Measurements from ENCODE around the gene RAPGEF6. TPM values are rescaled to one million over a fixed set of nuclear protein-coding genes. Genes with fewer than 3 reads are reported as not detected.
"Not testable (repeated sequence)": the region's sequence is repeated elsewhere in the genome, so short reads cannot be mapped to it uniquely, and the experiment has no call there.

The RAPGEF6 gene
- total and polyA plus RNA-seq, 2 donors, result 11.3 to 21.4 TPM

DNA sequence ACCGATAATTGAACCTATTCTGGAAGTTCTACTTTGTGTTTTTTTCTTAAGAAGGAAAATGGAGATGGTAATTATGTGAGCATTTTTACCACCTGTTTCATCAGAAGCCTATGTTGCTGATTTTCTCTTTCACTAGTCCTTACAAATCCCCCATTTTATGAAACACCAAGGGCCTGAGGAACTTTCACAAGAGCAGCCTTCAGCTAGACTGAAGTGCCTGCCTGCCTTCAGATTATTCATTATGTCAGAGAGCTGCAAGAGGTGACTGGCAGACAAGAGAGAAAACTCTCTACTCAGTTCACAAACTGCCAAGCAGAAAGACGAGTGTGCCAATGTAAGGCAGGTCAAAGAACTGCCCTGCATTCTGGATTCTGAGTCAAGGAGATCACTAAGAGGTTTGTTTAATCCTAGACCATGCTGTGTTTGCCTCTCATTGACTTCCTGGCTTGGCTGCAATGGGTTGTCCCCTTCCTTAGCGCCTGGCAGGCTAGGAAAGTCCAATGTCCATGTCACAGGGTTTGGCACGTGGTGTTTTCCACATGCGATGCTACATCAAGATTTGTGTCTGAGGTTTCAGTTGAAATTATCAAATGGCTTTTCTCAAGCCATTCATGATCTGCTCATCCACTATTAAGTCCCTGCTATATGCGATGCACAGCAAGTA is 227.9 kb downstream of the RAPGEF6 start:
- 98% methylated on average over 6 of the region's 6 CpGs for WGBS
- Histone ChIP-seq H3K36me3 (ENCODE audit: control insufficient read depth in 2 of 2, insufficient read depth in 2 of 2, low read length in 1 of 2) (peaks cover 21 to 25% of the 10 kb centered on the region in 2 donors), H3K9me3 (ENCODE audit: control insufficient read depth in 2 of 2, insufficient read depth in 1 of 2, low read length in 1 of 2) (no peaks in the 10 kb centered on the region), H3K4me1 (ENCODE audit: control insufficient read depth in 2 of 2, insufficient read depth in 2 of 2, low read length in 2 of 2) (no peaks in the 10 kb centered on the region), H3K27ac (ENCODE audit: low read depth in 1 of 2, low read length in 1 of 2) (no peak overlapping the region), H3K4me3 (ENCODE audit: low read length in 2 of 2) (no peak overlapping the region), H3K27me3 (ENCODE audit: control insufficient read depth in 2 of 2, insufficient read depth in 1 of 2, low read length in 1 of 2) (no peaks in the 10 kb centered on the region)
- no peak for DNase-seq (ENCODE audit: low read depth in 6 of 9, low spot score in 9 of 9)

DNA sequence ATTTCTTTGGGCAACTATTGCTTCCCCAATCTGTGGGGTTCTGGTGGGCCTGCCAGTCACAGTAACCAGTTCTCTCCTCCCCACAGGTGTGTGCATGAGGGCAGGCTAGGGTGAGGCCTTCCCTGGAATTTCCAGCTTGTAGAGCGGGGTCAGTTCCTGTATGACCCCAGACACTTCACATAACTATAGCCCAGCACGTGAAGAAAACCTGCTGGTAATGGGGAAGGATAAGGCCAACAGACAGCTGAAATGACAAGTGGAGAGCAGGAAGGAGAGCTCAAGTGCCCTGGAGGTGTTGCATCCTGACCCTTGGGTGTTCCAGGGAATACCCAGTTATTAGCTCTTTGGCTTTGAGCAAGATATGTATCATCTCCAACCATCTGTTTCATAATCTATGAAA is 229.0 kb downstream of the RAPGEF6 start:
- WGBS, result over 99% methylated on average over 2 of the region's 2 CpGs
- no peak for DNase-seq (ENCODE audit: low read depth in 6 of 9, low spot score in 9 of 9)
- H3K36me3 ChIP-seq (ENCODE audit: control insufficient read depth in 2 of 2, insufficient read depth in 2 of 2, low read length in 1 of 2), result peaks cover 24% of the 10 kb centered on the region in 2 donors

DNA sequence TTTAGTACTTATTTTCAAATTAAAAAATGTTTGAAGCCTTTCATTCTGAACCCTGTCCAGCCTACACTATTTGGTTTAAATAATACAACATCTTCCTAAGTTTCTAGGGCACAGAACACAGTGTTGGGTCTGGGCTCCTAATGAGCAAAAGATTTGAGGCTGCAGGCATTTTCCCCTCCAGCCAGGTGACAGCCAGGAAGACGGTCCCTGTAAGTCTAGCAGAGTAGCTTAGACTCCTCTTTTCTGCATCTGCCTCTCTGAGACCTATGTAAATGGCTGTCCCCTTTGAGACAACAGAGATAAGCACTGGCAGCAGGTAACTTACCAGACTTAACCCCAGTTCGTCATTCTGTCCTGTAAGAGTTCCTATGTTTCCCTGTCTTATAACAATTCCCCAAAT is 229.4 kb downstream of the RAPGEF6 start:
- H3K27me3 ChIP-seq (ENCODE audit: control insufficient read depth in 2 of 2, insufficient read depth in 1 of 2, low read length in 1 of 2), result no peaks in the 10 kb centered on the region
- no peaks in the 10 kb centered on the region for H3K4me1 ChIP-seq (ENCODE audit: control insufficient read depth in 2 of 2, insufficient read depth in 2 of 2, low read length in 2 of 2)
- H3K27ac ChIP-seq (ENCODE audit: low read depth in 1 of 2, low read length in 1 of 2), result no peak overlapping the region
- no peak for DNase-seq (ENCODE audit: low read depth in 6 of 9, low spot score in 9 of 9)
- peaks cover 22 to 28% of the 10 kb centered on the region in 2 donors for H3K36me3 ChIP-seq (ENCODE audit: control insufficient read depth in 2 of 2, insufficient read depth in 2 of 2, low read length in 1 of 2)
- WGBS, result 93% methylated on average over 2 of the region's 2 CpGs
- no peak overlapping the region for H3K4me3 ChIP-seq (ENCODE audit: low read length in 2 of 2)
- peaks cover 0 to 10% of the 10 kb centered on the region in 2 donors for H3K9me3 ChIP-seq (ENCODE audit: control insufficient read depth in 2 of 2, insufficient read depth in 1 of 2, low read length in 1 of 2)

More for the DNA sequence above, 229.0 kb downstream of the RAPGEF6 start:
- Histone ChIP-seq H3K9me3 (ENCODE audit: control insufficient read depth in 2 of 2, insufficient read depth in 1 of 2, low read length in 1 of 2) (peaks cover 0 to 8% of the 10 kb centered on the region in 2 donors), H3K4me3 (ENCODE audit: low read length in 2 of 2) (no peak overlapping the region), H3K27ac (ENCODE audit: low read depth in 1 of 2, low read length in 1 of 2) (no peak overlapping the region), H3K4me1 (ENCODE audit: control insufficient read depth in 2 of 2, insufficient read depth in 2 of 2, low read length in 2 of 2) (no peaks in the 10 kb centered on the region), H3K27me3 (ENCODE audit: control insufficient read depth in 2 of 2, insufficient read depth in 1 of 2, low read length in 1 of 2) (no peaks in the 10 kb centered on the region)

DNA sequence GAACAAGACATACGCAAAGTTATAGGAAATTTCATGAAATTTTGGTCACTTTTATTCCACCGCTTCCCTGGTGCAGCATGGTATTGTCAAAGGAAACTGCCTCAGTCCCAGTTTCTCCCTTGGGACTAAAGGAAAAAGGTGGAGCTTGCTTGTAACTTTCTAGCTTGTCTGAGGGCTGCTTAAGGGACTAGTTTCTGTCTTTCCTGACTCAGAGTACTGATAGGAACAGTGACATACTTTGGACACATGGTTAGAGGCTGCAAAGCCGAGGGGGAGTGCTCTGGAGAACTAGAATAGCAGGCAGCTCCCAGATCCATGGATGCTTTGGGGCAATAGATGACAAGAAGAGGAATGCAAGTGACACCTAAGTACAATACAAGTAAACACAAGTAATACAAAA is 234.4 kb downstream of the RAPGEF6 start:
- Histone ChIP-seq H3K4me1 (ENCODE audit: control insufficient read depth in 2 of 2, insufficient read depth in 2 of 2, low read length in 2 of 2) (no peaks in the 10 kb centered on the region), H3K36me3 (ENCODE audit: control insufficient read depth in 2 of 2, insufficient read depth in 2 of 2, low read length in 1 of 2) (peaks cover 8 to 35% of the 10 kb centered on the region in 2 donors), H3K9me3 (ENCODE audit: control insufficient read depth in 2 of 2, insufficient read depth in 1 of 2, low read length in 1 of 2) (peaks cover 0 to 10% of the 10 kb centered on the region in 2 donors), H3K27me3 (ENCODE audit: control insufficient read depth in 2 of 2, insufficient read depth in 1 of 2, low read length in 1 of 2) (no peaks in the 10 kb centered on the region), H3K27ac (ENCODE audit: low read depth in 1 of 2, low read length in 1 of 2) (no peak overlapping the region), H3K4me3 (ENCODE audit: low read length in 2 of 2) (no peak overlapping the region)
- WGBS, result 98% methylated on average over 3 of the region's 3 CpGs
- DNase-seq (ENCODE audit: low read depth in 6 of 9, low spot score in 9 of 9), result no peak

DNA sequence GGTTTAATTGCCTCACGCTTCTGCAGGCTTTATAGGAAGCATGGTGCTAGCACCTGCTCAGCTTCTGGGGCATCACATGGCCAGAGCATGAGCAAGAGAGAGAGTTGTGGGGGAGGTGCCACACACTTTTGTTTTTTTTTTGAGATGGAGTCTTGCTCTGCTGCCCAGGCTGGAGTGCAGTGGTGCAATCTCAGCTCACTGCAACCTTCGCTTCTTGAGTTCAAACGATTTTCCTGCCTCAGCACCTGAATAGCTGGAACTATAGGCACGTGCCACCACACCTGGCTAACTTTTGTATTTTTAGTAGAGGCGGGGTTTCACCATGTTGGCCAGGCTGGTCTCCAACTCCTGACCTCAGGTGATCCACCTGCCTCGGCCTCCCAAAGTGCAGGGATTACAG is 236.0 kb downstream of the RAPGEF6 start:
- H3K9me3 ChIP-seq (ENCODE audit: control insufficient read depth in 2 of 2, insufficient read depth in 1 of 2, low read length in 1 of 2); H3K27me3 ChIP-seq (ENCODE audit: control insufficient read depth in 2 of 2, insufficient read depth in 1 of 2, low read length in 1 of 2); H3K27ac ChIP-seq (ENCODE audit: low read depth in 1 of 2, low read length in 1 of 2); H3K4me1 ChIP-seq (ENCODE audit: control insufficient read depth in 2 of 2, insufficient read depth in 2 of 2, low read length in 2 of 2); DNase-seq (ENCODE audit: low read depth in 6 of 9, low spot score in 9 of 9); H3K4me3 ChIP-seq (ENCODE audit: low read length in 2 of 2): not testable (repeated sequence)
- 98% methylated on average over 6 of the region's 6 CpGs for WGBS
- H3K36me3 ChIP-seq (ENCODE audit: control insufficient read depth in 2 of 2, insufficient read depth in 2 of 2, low read length in 1 of 2), result peaks cover 10 to 47% of the 10 kb centered on the region in 2 donors

DNA sequence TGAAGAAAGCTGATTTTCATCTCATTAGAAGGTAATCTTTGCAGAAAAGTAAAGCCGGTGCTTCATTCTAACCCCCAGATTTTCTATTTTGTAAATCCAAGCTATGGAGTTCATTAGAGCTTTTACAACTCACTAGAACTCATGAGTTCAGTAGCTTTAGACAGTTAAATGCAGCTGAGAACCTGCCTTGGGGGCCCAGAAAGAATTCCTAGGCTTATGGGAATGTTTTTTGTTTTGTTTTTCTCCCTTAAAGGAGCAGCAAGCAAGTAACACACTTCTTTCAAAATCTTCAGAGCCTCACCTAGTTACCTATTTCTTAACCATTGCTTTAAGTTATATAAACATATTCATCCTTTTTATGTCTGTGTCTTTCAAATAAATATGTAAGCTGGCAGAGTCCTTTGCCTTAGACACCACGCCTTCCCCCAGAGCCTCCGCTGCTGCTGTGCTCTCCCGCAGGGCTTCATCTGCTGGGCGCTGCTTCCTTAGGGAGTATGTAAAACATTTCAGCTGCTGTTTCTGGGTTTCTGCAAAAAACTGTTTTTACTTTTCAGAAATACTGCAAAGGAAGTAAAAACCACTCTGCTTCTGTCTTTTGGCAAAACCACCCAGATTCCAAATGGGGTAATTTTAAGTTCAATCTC is 238.3 kb downstream of the RAPGEF6 start:
- DNase-seq (ENCODE audit: low read depth in 6 of 9, low spot score in 9 of 9), result no peak
- Histone ChIP-seq H3K9me3 (ENCODE audit: control insufficient read depth in 2 of 2, insufficient read depth in 1 of 2, low read length in 1 of 2) (peaks cover 0 to 8% of the 10 kb centered on the region in 2 donors), H3K27ac (ENCODE audit: low read depth in 1 of 2, low read length in 1 of 2) (no peak overlapping the region), H3K4me1 (ENCODE audit: control insufficient read depth in 2 of 2, insufficient read depth in 2 of 2, low read length in 2 of 2) (no peaks in the 10 kb centered on the region), H3K27me3 (ENCODE audit: control insufficient read depth in 2 of 2, insufficient read depth in 1 of 2, low read length in 1 of 2) (no peaks in the 10 kb centered on the region), H3K36me3 (ENCODE audit: control insufficient read depth in 2 of 2, insufficient read depth in 2 of 2, low read length in 1 of 2) (peaks cover 24 to 66% of the 10 kb centered on the region in 2 donors), H3K4me3 (ENCODE audit: low read length in 2 of 2) (no peak overlapping the region)
- WGBS, result 98% methylated on average over 5 of the region's 5 CpGs

DNA sequence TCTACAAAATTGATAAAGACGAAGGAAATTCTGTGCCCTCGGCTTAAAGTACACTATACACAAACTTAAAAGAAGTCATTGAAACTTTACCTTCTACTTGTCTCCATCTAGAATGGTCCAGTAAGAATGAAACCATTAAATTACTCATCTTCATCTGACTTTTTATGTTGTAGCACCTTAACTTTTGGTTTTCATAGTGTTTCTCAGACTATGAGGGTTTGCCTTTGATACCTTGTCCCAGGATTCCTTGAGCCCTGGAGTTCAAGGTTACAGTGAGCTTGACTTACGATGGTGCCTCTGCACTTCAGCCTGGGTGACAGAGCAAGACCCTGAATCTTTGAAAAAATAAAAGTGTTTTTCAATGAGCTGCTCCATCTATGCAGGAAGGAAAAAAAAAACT is 239.0 kb downstream of the RAPGEF6 start:
- Histone ChIP-seq H3K27ac (ENCODE audit: low read depth in 1 of 2, low read length in 1 of 2) (no peak overlapping the region), H3K4me1 (ENCODE audit: control insufficient read depth in 2 of 2, insufficient read depth in 2 of 2, low read length in 2 of 2) (no peaks in the 10 kb centered on the region)

DNA sequence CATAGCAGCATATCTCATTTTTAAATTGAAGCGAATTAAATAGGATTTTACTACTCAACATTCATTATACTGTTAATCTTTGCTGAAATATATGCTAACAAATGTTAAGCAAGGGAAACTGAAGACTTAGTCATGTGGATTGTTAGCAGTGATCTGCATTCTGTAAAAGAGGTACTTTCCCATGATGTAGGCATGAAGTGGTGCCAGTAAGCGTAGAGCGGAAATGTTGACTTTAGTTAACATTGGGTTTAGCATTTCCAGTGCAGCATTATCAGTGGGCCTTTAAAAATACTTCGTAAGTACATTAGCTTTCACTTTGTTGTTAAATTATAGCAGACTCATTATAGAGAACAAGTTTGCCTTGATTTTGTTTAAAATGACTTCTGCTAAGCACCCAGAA is 240.9 kb downstream of the RAPGEF6 start:
- Histone ChIP-seq H3K27me3 (ENCODE audit: control insufficient read depth in 2 of 2, insufficient read depth in 1 of 2, low read length in 1 of 2) (no peaks in the 10 kb centered on the region), H3K4me1 (ENCODE audit: control insufficient read depth in 2 of 2, insufficient read depth in 2 of 2, low read length in 2 of 2) (no peaks in the 10 kb centered on the region), H3K4me3 (ENCODE audit: low read length in 2 of 2) (no peak overlapping the region), H3K27ac (ENCODE audit: low read depth in 1 of 2, low read length in 1 of 2) (peak overlapping the region in 1 of 2 donors; percentile 56), H3K9me3 (ENCODE audit: control insufficient read depth in 2 of 2, insufficient read depth in 1 of 2, low read length in 1 of 2) (no peaks in the 10 kb centered on the region), H3K36me3 (ENCODE audit: control insufficient read depth in 2 of 2, insufficient read depth in 2 of 2, low read length in 1 of 2) (peaks cover 24 to 65% of the 10 kb centered on the region in 2 donors)
- 90% methylated on average over 4 of the region's 4 CpGs for WGBS
- DNase-seq (ENCODE audit: low read depth in 6 of 9, low spot score in 9 of 9), result peak in 2 of 9 donors; percentile 8 to 50

More for the DNA sequence above, 239.0 kb downstream of the RAPGEF6 start:
- DNase-seq (ENCODE audit: low read depth in 6 of 9, low spot score in 9 of 9), result no peak
- H3K36me3 ChIP-seq (ENCODE audit: control insufficient read depth in 2 of 2, insufficient read depth in 2 of 2, low read length in 1 of 2), result peaks cover 24 to 69% of the 10 kb centered on the region in 2 donors
- 93% methylated on average over 3 of the region's 3 CpGs for WGBS
- H3K9me3 ChIP-seq (ENCODE audit: control insufficient read depth in 2 of 2, insufficient read depth in 1 of 2, low read length in 1 of 2), result peaks cover 0 to 1% of the 10 kb centered on the region in 2 donors
- no peaks in the 10 kb centered on the region for H3K27me3 ChIP-seq (ENCODE audit: control insufficient read depth in 2 of 2, insufficient read depth in 1 of 2, low read length in 1 of 2)
- H3K4me3 ChIP-seq (ENCODE audit: low read length in 2 of 2), result no peak overlapping the region

DNA sequence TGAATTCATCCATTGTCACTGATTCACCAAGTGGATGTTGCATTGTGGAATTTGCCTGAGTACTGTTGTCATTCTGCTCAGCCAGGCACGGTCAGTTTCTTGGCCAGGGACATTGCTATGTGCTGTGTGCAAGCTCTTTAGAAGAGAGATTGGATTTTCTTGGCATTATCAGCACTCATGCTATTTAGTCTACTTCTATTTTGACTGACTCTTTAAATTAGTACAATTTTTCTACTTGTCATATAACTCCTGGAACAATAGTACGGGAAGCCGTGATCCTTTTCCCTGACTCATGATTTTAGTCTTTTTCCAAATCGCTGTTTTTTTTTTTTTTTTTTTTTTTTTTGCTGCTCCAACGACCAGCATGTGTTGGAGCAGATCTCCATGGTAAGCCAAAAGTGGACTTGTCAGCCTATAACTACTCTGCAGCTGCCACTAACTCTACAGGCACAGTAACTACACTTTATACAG is 241.5 kb downstream of the RAPGEF6 start:
- 96% methylated on average over 5 of the region's 5 CpGs for WGBS
- no peak overlapping the region for H3K4me3 ChIP-seq (ENCODE audit: low read length in 2 of 2)
- H3K4me1 ChIP-seq (ENCODE audit: control insufficient read depth in 2 of 2, insufficient read depth in 2 of 2, low read length in 2 of 2), result no peaks in the 10 kb centered on the region
- no peaks in the 10 kb centered on the region for H3K27me3 ChIP-seq (ENCODE audit: control insufficient read depth in 2 of 2, insufficient read depth in 1 of 2, low read length in 1 of 2)
- H3K36me3 ChIP-seq (ENCODE audit: control insufficient read depth in 2 of 2, insufficient read depth in 2 of 2, low read length in 1 of 2), result peaks cover 21 to 70% of the 10 kb centered on the region in 2 donors
- no peak for DNase-seq (ENCODE audit: low read depth in 6 of 9, low spot score in 9 of 9)
- H3K9me3 ChIP-seq (ENCODE audit: control insufficient read depth in 2 of 2, insufficient read depth in 1 of 2, low read length in 1 of 2), result no peaks in the 10 kb centered on the region
- H3K27ac ChIP-seq (ENCODE audit: low read depth in 1 of 2, low read length in 1 of 2), result peak overlapping the region in 1 of 2 donors; percentile 56

Data from thymus (tissue), 11 donors.